22Rv1 (cell line): ENCODE results near the gene E2F8.

Experiments used
- CTCF ChIP-seq: fragments of 450-650 bp; IDR thresholded peaks from 2 replicates; pipeline ENCODE4 v1.5.1; 2017; ENCODE audit warnings: mild to moderate bottlenecking
- ZFX ChIP-seq: fragments of 450-650 bp; IDR thresholded peaks from 2 replicates; pipeline ENCODE4 v1.6.1; 2017; ENCODE audit warnings: antibody characterized with exemption, borderline replicate concordance

- TF ChIP-seq CTCF (no peak), ZFX (no peak)
Observed at GRCh38 chr11:19218786-19219460, 21.8 kb downstream of the E2F8 start.
